Keratinocyte (primary cell): Measurements from ENCODE around the gene VPS52. TPM values are rescaled to one million over a fixed set of nuclear protein-coding genes. Genes with fewer than 3 reads are reported as not detected.

Experiments
- DNase-seq: peaks from one replicate; pipeline ENCODE4 v3.0.0-alpha.2; 2011; ENCODE audit warnings: low read depth, missing footprints, low spot score
- FAIRE-seq: peaks from 2 replicates; lab custom pipeline; 2011; peaks lifted over from hg19 to GRCh38; lab: Jason Lieb, UNC
- H2AFZ ChIP-seq: 2 replicates; pipeline ENCODE4 v1.6.0; 2012; ENCODE audit warnings: low read length, control low read depth, inconsistent platforms; ENCODE audit not compliant: control insufficient read depth
- H3K27ac ChIP-seq: 2 replicates; pipeline ENCODE4 v1.5.1; 2011; ENCODE audit warnings: low read length; ENCODE audit not compliant: control insufficient read depth, insufficient read depth
- H3K27me3 ChIP-seq: 3 replicates; pipeline ENCODE4 v1.6.0; 2011; ENCODE audit warnings: low read length; ENCODE audit not compliant: control insufficient read depth, insufficient read depth; ENCODE audit errors: extremely low read depth
- H3K36me3 ChIP-seq, 2 experiments: 2 replicates in 1 of 2; 3 replicates in 1 of 2; pipeline ENCODE4 v1.5.1; 2011; ENCODE audit warnings: low read length in 2 of 2, mild to moderate bottlenecking in 1 of 2; ENCODE audit not compliant: control insufficient read depth in 2 of 2, insufficient read depth in 2 of 2; ENCODE audit errors: extremely low read depth in 1 of 2
- H3K4me1 ChIP-seq: 3 replicates; pipeline ENCODE4 v1.5.1; 2011; ENCODE audit warnings: low read length; ENCODE audit not compliant: control insufficient read depth, insufficient read depth; ENCODE audit errors: extremely low read depth
- H3K4me2 ChIP-seq: 3 replicates; pipeline ENCODE4 v1.6.0; 2011; ENCODE audit warnings: low read depth, low read length; ENCODE audit not compliant: control insufficient read depth, insufficient read depth; ENCODE audit errors: extremely low read depth
- H3K4me3 ChIP-seq, 3 experiments: fragments of 200-600 bp in 1 of 3; sonication (generic) in 1 of 3; 2 replicates in 2 of 3; 3 replicates in 1 of 3; pipeline ENCODE4 v1.5.1; 2011 to 2016; ENCODE audit warnings: low read length in 3 of 3, mild to moderate bottlenecking in 3 of 3, control low read depth in 2 of 3, inconsistent platforms in 1 of 3, low read depth in 1 of 3, mixed read lengths in 1 of 3, mixed run types in 1 of 3, moderate library complexity in 1 of 3; ENCODE audit not compliant: control insufficient read depth in 2 of 3, insufficient read depth in 2 of 3; ENCODE audit errors: extremely low read depth in 1 of 3
- H3K79me2 ChIP-seq: 2 replicates; pipeline ENCODE4 v1.6.0; 2012; ENCODE audit warnings: low read length; ENCODE audit not compliant: control insufficient read depth, insufficient read depth
- H3K9ac ChIP-seq: 3 replicates; pipeline ENCODE4 v1.6.0; 2011; ENCODE audit warnings: low read length; ENCODE audit not compliant: control insufficient read depth, insufficient read depth; ENCODE audit errors: extremely low read depth
- H3K9me1 ChIP-seq: 3 replicates; pipeline ENCODE4 v1.6.0; 2011; ENCODE audit warnings: low read length; ENCODE audit not compliant: control insufficient read depth, insufficient read depth; ENCODE audit errors: extremely low read depth
- H3K9me3 ChIP-seq: 2 replicates; pipeline ENCODE4 v1.5.1; 2012; ENCODE audit warnings: low read depth, low read length; ENCODE audit not compliant: control insufficient read depth
- H4K20me1 ChIP-seq: 3 replicates; pipeline ENCODE4 v1.6.0; 2011; ENCODE audit warnings: low read length; ENCODE audit not compliant: control insufficient read depth, insufficient read depth; ENCODE audit errors: extremely low read depth
- CTCF ChIP-seq, 3 experiments: IDR thresholded peaks in 1 of 3; conservative IDR thresholded peaks in 1 of 3; optimal IDR thresholded peaks in 1 of 3; 2 replicates in 2 of 3; 3 replicates in 1 of 3; pipeline versions ENCODE3 to v1.5.1; 2011; ENCODE audit warnings: low read length in 3 of 3, mild to moderate bottlenecking in 3 of 3, moderate library complexity in 2 of 3, control low read depth in 1 of 3, inconsistent platforms in 1 of 3; ENCODE audit not compliant: insufficient read depth in 2 of 3; ENCODE audit errors: extremely low read depth in 1 of 3
- EZH2 ChIP-seq: IDR thresholded peaks from one replicate; pipeline ENCODE4 v1.6.1; 2012; ENCODE audit warnings: inconsistent platforms, mild to moderate bottlenecking, low read length, moderate library complexity
- dilution Hi-C: fragments of 300-500 bp; cut with MboI; formaldehyde crosslinking; loops from one replicate; pipeline ENCODE4 v1.7.0; 2020; ENCODE audit warnings: low sequenced_read_pairs; ENCODE audit not compliant: extremely low pct_ligation_motif_present
- polyA plus RNA-seq, 5 experiments: library from polyadenylated mRNA; depleted of rRNA in 3 of 5; stranded (reverse) in 3 of 5; stranded (forward) in 1 of 5; unstranded in 1 of 5; fragments of >200 nt; gene quantifications; 1 replicate in 1 of 5; 2 replicates in 3 of 5; 3 replicates in 1 of 5; pipeline versions ENCODE4 v1.2.1 to v1.2.3, GENCODE V29; 2011 to 2012; ENCODE audit warnings: missing spikeins in 2 of 5, low read depth in 1 of 5, low replicate concordance in 1 of 5

VPS52 gene
- polyA plus RNA-seq, 1 donor (not counting 4 experiments of a cell fraction or from before 2014, with no cell fraction given), result 36.2 TPM

- peak overlapping the region; percentile 76 for H3K4me2 ChIP-seq
- peak overlapping the region; percentile 69 to 95 (median 95) for H3K4me3 ChIP-seq
- TF ChIP-seq CTCF (optimal IDR thresholded peaks at IDR 0.05 in 1 of 3, IDR thresholded peaks at IDR 0.05 in 1 of 3, conservative IDR thresholded peaks at IDR 0.05 in 1 of 3; ENCODE audit: extremely low read depth in 1 of 3, insufficient read depth in 2 of 3, low read length in 3 of 3), result no peak
- no peak for TF ChIP-seq EZH2
- H3K27me3 ChIP-seq, result no peaks in the 10 kb centered on the region
- peak overlapping the region; percentile 99 for H3K9ac ChIP-seq
- H3K27ac ChIP-seq, result peak overlapping the region; percentile 96
- H3K9me3 ChIP-seq, result no peaks in the 10 kb centered on the region
- peak; percentile 52 for FAIRE-seq
- peaks cover 52% of the 10 kb centered on the region for H3K79me2 ChIP-seq
- DNase-seq, result no peak
- H4K20me1 ChIP-seq, result no peaks in the 10 kb centered on the region
- dilution Hi-C loops, result no loop called here
- H3K4me1 ChIP-seq, result peaks cover 14% of the 10 kb centered on the region
- no peak overlapping the region for H2AFZ ChIP-seq
- H3K36me3 ChIP-seq, result peaks cover 5 to 8% of the 10 kb centered on the region in 2 experiments
- H3K9me1 ChIP-seq, result no peaks in the 10 kb centered on the region
Observed at GRCh38 chr6:33312361-33313104, 40.9 kb upstream of the VPS52 start.

- no peak for FAIRE-seq
Observed at GRCh38 chr6:33306356-33306755, 34.7 kb upstream of the VPS52 start.

More at GRCh38 chr6:33306356-33306755, 34.7 kb upstream of the VPS52 start:
- dilution Hi-C loops, result no loop called here
- no peak overlapping the region for H3K27ac ChIP-seq
- TF ChIP-seq CTCF (optimal IDR thresholded peaks at IDR 0.05 in 1 of 3, IDR thresholded peaks at IDR 0.05 in 1 of 3, conservative IDR thresholded peaks at IDR 0.05 in 1 of 3; ENCODE audit: extremely low read depth in 1 of 3, insufficient read depth in 2 of 3, low read length in 3 of 3) (no peak), EZH2 (no peak)
- peaks cover 50% of the 10 kb centered on the region for H3K79me2 ChIP-seq
- no peaks in the 10 kb centered on the region for H3K27me3 ChIP-seq
- no peaks in the 10 kb centered on the region for H3K4me1 ChIP-seq
- no peak overlapping the region for H3K9ac ChIP-seq
- H3K4me2 ChIP-seq, result no peak overlapping the region
- H3K9me1 ChIP-seq, result no peaks in the 10 kb centered on the region
- H3K36me3 ChIP-seq, result peaks cover 25% of the 10 kb centered on the region in 2 experiments
- no peak for DNase-seq
- H3K4me3 ChIP-seq, result no peak overlapping the region
- H3K9me3 ChIP-seq, result no peaks in the 10 kb centered on the region
- H4K20me1 ChIP-seq, result no peaks in the 10 kb centered on the region
- no peak overlapping the region for H2AFZ ChIP-seq
